ENCODE results near the gene BCL3.
A peak's percentile ranks its signal among the peaks of the same experiment; 100 is the strongest.
"Not testable (repeated sequence)": the region's sequence is repeated elsewhere in the genome, so short reads cannot be mapped to it uniquely, and the experiment has no call there.

The BCL3 gene

GRCh38 chr19:44720945-44721344 is 27.6 kb upstream of the BCL3 start:
- no peak for DNase-seq (ENCODE audit: low read depth in 1 of 2, low spot score in 1 of 2)

DNA sequence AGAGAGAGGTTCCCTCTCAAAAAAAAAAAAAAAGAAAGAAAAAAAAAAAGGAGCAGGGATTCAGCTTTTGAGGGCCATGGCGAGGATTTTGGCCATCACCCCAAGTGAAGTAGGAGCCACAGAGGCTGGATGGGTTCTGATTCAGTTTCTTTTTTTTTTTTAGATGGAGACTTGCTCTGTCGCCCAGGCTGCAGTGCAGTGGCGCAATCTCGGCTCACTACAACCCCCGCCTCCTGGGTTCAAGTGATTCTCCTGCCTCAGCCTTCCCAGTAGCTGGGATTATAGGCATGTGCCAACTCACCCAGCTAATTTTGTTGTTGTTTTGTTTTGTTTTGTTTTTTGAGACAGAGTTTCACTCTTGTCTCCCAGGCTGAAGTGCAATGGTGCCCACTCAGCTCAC is 27.1 kb upstream of the BCL3 start:
- DNase-seq (ENCODE audit: low read depth in 1 of 2, low spot score in 1 of 2) = not testable (repeated sequence)

- no peak for DNase-seq (ENCODE audit: low read depth in 1 of 2, low spot score in 1 of 2)
Observed at GRCh38 chr19:44722131-44723121, 26.1 kb upstream of the BCL3 start.

DNA sequence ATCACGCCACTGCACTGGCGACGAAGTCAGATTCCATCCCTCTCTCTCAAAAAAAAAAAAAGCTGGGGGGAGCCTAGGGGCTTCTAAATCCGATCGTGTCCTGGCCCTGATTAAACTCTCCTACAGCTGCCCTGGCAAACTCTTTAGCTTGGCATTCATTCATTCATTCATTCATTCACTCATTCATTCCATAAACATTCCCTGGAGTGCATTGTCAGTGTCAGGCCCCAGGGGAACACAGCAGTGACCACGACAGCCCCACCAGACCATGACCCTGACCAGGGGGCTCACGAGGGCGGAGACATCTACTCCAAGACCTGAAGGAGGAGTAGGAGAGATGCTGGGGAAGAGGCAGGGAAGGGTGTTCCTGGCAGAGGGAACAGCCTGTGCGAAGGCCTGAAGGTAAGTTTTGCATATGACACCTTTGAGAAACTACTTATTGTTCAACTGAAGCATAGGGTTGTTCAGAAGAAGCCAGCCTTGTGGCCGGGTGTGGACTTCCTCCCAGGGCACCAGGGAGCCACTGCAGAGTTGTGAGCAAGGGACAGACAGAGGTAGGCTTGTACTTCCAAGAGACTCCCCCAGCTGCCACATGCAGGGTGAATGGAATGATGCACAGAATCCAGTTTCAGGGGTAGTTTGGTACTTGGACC is 25.1 kb upstream of the BCL3 start:
- DNase-seq (ENCODE audit: low read depth in 1 of 2, low spot score in 1 of 2) = no peak

GRCh38 chr19:44723952-44724319 is 24.6 kb upstream of the BCL3 start:
- peak; percentile 66 to 68 for DNase-seq (ENCODE audit: low read depth in 1 of 2, low spot score in 1 of 2)

GRCh38 chr19:44725251-44725650 is 23.3 kb upstream of the BCL3 start:
- no peak for DNase-seq (ENCODE audit: low read depth in 1 of 2, low spot score in 1 of 2)

GRCh38 chr19:44725684-44726083 is 22.8 kb upstream of the BCL3 start:
- no peak for DNase-seq (ENCODE audit: low read depth in 1 of 2, low spot score in 1 of 2)

- DNase-seq (ENCODE audit: low read depth in 1 of 2, low spot score in 1 of 2) = no peak
Observed at GRCh38 chr19:44726465-44726864, 22.0 kb upstream of the BCL3 start.

DNA sequence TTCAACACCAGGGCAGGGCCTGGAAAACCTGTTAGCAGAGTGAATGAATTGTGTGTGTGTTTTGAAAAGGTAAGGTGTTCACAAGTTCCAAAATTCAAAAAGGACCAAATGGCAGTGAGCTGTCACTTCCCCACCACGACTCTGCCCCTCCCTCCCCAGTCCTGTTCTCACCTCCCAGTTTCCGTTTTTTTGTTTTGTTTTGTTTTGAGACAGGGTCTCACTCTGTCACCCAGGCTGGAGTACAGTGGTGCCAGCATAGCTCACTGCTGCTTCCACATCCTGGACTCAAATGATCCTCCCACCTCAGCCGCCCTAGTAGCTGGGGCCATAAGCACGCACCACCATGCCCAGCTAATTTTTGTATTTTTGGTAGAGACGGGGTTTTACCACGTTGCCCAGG is 20.3 kb upstream of the BCL3 start:
- no peak for DNase-seq (ENCODE audit: low read depth in 1 of 2, low spot score in 1 of 2)

GRCh38 chr19:44729516-44730033 is 18.9 kb upstream of the BCL3 start:
- DNase-seq (ENCODE audit: low read depth in 1 of 2, low spot score in 1 of 2) = no peak

DNA sequence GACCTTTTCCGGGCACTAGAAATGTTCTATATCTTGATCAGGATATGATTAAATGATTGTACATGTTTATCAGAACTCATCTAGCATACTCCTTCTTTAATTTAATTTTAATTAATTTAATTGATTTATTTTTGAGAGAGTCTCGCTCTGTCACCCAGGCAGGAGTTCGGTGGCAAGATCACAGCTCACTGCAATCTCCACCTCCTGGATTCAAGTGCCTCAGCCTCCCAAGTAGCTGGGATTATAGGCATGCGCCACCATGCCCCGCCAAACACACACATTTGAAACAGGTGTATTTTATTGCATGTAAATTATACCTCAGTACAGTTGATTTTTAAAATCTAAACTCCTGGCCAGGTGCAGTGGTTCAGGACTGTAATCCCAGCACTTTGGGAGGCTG is 17.4 kb upstream of the BCL3 start:
- no peak for DNase-seq (ENCODE audit: low read depth in 1 of 2, low spot score in 1 of 2)

DNA sequence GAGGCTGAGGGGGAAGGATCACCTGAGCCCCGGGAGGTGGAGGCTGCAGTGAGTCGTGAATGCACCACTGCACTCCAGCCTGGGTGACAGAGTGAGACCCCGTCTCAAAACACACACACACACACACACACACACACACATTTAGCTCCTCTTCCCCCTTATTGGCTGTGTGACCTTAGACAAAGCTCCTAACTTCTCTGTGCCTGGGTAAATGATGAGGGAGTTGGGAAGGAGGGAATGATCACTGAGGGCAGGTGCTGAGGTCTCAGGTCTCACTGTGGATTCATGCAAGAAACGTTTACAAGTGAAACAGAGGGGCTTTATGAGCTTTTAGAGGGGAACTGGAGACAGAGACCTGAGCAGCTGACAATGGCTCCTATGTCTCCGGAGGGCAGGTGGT is 16.9 kb upstream of the BCL3 start:
- DNase-seq (ENCODE audit: low read depth in 1 of 2, low spot score in 1 of 2) = no peak

DNA sequence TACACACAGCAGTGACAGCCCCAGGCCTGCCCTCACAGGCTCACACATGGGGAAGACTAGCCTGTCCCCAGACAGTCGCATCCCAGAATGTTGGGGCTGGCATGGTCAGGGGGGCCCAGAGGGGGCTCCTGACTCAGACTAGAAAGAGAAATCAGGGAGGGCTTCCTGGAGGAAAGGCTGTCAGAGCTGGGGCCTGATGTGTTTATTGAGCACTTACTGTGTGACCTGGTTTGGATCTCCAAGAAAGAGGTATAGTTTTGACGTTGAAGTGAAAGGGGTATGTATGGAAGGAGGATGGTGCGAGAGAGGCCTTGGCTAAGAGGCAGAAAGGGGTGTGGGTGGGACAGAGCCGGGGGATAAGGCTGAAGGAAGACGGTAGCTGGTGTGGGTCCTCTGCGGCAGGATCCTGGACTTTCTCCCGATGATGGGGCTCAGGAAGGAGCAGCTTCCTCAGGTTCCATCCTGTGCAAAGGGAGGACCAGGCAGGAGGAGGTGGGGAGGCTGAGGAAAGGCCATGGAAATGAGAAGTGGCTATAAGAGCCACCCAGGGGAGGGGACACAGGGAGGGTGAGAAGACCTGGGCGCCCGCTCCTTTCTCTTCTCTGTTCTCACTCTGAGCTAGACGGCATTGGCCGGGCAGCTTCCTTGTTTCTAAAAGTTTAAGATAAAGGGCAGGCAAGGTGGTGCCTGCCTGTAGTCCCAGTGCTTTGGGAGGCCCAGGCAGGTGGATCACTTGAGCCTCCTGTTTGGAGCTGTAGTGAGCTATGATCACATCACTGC is 16.1 kb upstream of the BCL3 start:
- no peak for DNase-seq (ENCODE audit: low read depth in 1 of 2, low spot score in 1 of 2)

DNA sequence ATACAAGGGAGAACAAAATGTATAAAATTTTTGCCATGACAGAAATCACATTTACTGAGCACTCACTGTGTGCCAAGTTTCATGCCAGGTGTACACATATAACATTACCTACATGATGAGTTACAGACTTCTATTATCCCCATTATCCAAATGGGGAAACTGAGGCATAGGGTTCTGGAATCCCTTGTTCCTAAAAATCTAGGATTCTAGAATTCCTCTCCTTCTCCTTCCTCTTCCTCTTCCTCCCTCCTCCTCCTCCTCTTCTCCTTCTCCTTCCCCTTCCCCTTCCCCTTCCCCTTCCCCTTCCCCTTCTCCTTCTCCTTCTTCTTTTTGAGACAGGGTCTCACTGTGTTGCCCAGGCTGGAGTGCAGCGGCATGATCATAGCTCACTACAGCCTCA is 14.2 kb upstream of the BCL3 start:
- DNase-seq (ENCODE audit: low read depth in 1 of 2, low spot score in 1 of 2) = no peak

- DNase-seq (ENCODE audit: low read depth in 1 of 2, low spot score in 1 of 2) = no peak
Observed at GRCh38 chr19:44735011-44735410, 13.5 kb upstream of the BCL3 start.

GRCh38 chr19:44737238-44738071 is 11.1 kb upstream of the BCL3 start:
- DNase-seq (ENCODE audit: low read depth in 1 of 2, low spot score in 1 of 2) = no peak

DNA sequence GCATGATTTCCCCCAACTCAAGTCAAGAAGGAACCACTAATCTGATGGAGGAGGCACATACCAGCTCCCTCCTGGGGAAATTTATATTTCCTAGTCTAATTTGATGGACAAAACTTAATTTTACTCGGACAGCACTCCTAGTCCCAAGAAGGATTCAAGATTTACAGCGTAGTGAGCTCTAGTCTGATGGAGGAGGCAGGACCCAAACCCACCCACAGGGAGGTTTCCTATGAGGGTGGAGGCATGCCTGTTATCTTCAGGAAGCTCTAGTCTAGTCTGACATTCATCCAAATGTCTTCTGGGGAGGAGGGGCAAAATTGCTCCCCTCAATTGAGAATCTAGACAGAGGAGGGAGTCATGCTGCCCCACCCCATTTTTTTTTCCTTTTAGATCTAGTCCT is 10.4 kb upstream of the BCL3 start:
- no peak for DNase-seq (ENCODE audit: low read depth in 1 of 2, low spot score in 1 of 2)

GRCh38 chr19:44738603-44739558 is 9.6 kb upstream of the BCL3 start:
- DNase-seq (ENCODE audit: low read depth in 1 of 2, low spot score in 1 of 2) = no peak

DNA sequence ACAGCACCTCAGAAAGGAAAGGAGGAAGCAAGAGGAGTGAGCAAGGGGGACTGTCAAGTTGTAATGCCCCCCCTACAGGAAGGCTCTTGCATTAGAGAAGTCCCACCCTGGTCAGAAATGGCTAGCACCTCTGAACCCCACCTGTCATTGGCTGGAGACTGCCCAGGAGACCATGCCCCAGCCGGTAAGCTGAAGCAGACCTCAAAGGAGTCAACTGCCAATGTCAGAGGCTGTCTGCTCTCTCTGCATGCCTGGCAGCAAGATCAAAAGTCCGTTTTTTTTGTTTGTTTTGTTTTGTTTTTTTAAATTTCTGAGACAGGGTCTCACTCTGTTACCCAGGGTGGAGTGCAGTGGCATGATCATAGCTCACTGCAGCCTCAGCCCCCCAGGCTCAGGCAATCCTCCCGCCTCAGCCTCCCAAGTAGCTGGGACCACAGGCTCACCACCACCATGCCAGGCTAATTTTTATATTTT is 8.1 kb upstream of the BCL3 start:
- no peak for DNase-seq (ENCODE audit: low read depth in 1 of 2, low spot score in 1 of 2)

All from stimulated activated CD4-positive, alpha-beta T cell treated with anti-CD3 and anti-CD28 coated beads, Interleukin-15, amount 100 ng/mL, for 1 hour (primary cell).